SK-N-SH (cell line): ENCODE data around the gene FCER2. TPM values are rescaled to one million over a fixed set of nuclear protein-coding genes. Genes with fewer than 3 reads are reported as not detected.

Experiments used
- CTCF ChIA-PET: fragments of 300-600, 350-600 bp; formaldehyde crosslinking; extraction: SDS; loops from one replicate; lab custom pipeline; 2021; lab: Yijun Ruan, JAX
- POLR2A ChIA-PET: fragments of 350-600 bp; sonication (Branson Sonifier 250); formaldehyde crosslinking; extraction: SDS; loops from one replicate; lab custom pipeline; 2020; ENCODE audit warnings: antibody characterized with exemption, inconsistent platforms; lab: Yijun Ruan, JAX
- DNase-seq: peaks from one replicate; pipeline ENCODE4 v3.0.0; 2012
- H2AFZ ChIP-seq: fragments of 200-600 bp; sonication (generic); 2 replicates; pipeline ENCODE4 v1.8.1; 2016; ENCODE audit warnings: antibody characterized with exemption, mild to moderate bottlenecking, low read depth
- H3F3A ChIP-seq: fragments of 200-600 bp; sonication (generic); replicated peaks from 2 replicates; pipeline ENCODE3; 2016; ENCODE audit warnings: antibody characterized with exemption, mild to moderate bottlenecking; ENCODE audit not compliant: insufficient read depth
- H3K27ac ChIP-seq, 2 experiments: fragments of 200-500 bp in 1 of 2; fragments of 200-600 bp in 1 of 2; sonication (Bioruptor generic) in 1 of 2; sonication (generic), shearing (Covaris generic) in 1 of 2; 2 replicates each; pipeline versions ENCODE4 v1.5.1 to v1.6.1; 2014 to 2016; ENCODE audit warnings: low read depth in 2 of 2, inconsistent platforms in 1 of 2, low read length in 1 of 2, mild to moderate bottlenecking in 1 of 2, mixed read lengths in 1 of 2
- H3K27me3 ChIP-seq: fragments of 200-600 bp; sonication (generic), shearing (Covaris generic); 2 replicates; pipeline ENCODE4 v1.6.1; 2016; ENCODE audit warnings: mixed run types; ENCODE audit not compliant: insufficient read depth
- H3K36me3 ChIP-seq, 2 experiments: fragments of 200-500 bp in 1 of 2; fragments of 200-600 bp in 1 of 2; sonication (Bioruptor generic) in 1 of 2; sonication (generic) in 1 of 2; replicated peaks in 1 of 2; 2 replicates each; pipeline versions ENCODE3 to v1.5.1; 2014 to 2016; ENCODE audit warnings: low read length in 1 of 2, mild to moderate bottlenecking in 1 of 2; ENCODE audit not compliant: insufficient read depth in 2 of 2, control insufficient read depth in 1 of 2
- H3K4me1 ChIP-seq, 2 experiments: fragments of 200-500 bp in 1 of 2; fragments of 200-600 bp in 1 of 2; sonication (Bioruptor generic) in 1 of 2; sonication (generic), shearing (Covaris generic) in 1 of 2; 2 replicates each; pipeline versions ENCODE4 v1.5.1 to v1.6.1; 2014 to 2016; ENCODE audit warnings: low read depth in 1 of 2, low read length in 1 of 2, mixed run types in 1 of 2; ENCODE audit not compliant: insufficient read depth in 2 of 2, control insufficient read depth in 1 of 2
- H3K4me2 ChIP-seq: fragments of 200-600 bp; sonication (generic), shearing (Covaris generic); 2 replicates; pipeline ENCODE4 v1.6.1; 2017; ENCODE audit warnings: mixed run types
- H3K4me3 ChIP-seq, 2 experiments: fragments of 200-500 bp in 1 of 2; fragments of 200-600 bp in 1 of 2; sonication (Bioruptor generic) in 1 of 2; sonication (generic), shearing (Covaris generic) in 1 of 2; 2 replicates each; pipeline versions ENCODE4 v1.5.1 to v1.8.1; 2014 to 2016; ENCODE audit warnings: low read depth in 2 of 2, inconsistent platforms in 1 of 2, low read length in 1 of 2, mild to moderate bottlenecking in 1 of 2, mixed read lengths in 1 of 2, moderate library complexity in 1 of 2
- H3K79me2 ChIP-seq: fragments of 200-600 bp; sonication (generic); 2 replicates; pipeline ENCODE4 v1.8.1; 2017; ENCODE audit warnings: mild to moderate bottlenecking; ENCODE audit not compliant: insufficient read depth
- H3K9ac ChIP-seq: fragments of 200-600 bp; sonication (generic); 2 replicates; pipeline ENCODE4 v1.6.1; 2017; ENCODE audit warnings: mixed run types
- H3K9me2 ChIP-seq: fragments of 200-600 bp; sonication (generic); 2 replicates; pipeline ENCODE4 v1.6.1; 2017; ENCODE audit warnings: mixed run types
- H3K9me3 ChIP-seq: fragments of 200-600 bp; sonication (generic); 2 replicates; pipeline ENCODE4 v1.6.1; 2017; ENCODE audit warnings: mixed run types, mild to moderate bottlenecking, moderate library complexity
- H4K20me1 ChIP-seq: fragments of 200-600 bp; sonication (generic); 2 replicates; pipeline ENCODE4 v1.6.1; 2017; ENCODE audit warnings: mild to moderate bottlenecking, mixed run types; ENCODE audit not compliant: insufficient read depth
- ELF1 ChIP-seq: IDR thresholded peaks from 2 replicates; pipeline ENCODE4 v1.4.0; 2012
- EZH2phosphoT487 ChIP-seq: fragments of 200-600 bp; sonication (generic); IDR thresholded peaks from 2 replicates; pipeline ENCODE4 v1.6.1; 2017; ENCODE audit warnings: low read depth, mixed run types, mild to moderate bottlenecking, antibody characterized with exemption, moderate library complexity, borderline replicate concordance
- FOSL2 ChIP-seq: IDR thresholded peaks from 2 replicates; pipeline ENCODE4 v1.4.0; 2012; ENCODE audit warnings: low read depth, mild to moderate bottlenecking, moderate library complexity, borderline replicate concordance
- GABPA ChIP-seq: IDR thresholded peaks from 2 replicates; pipeline ENCODE4 v1.4.0; 2012; ENCODE audit warnings: low read depth, mild to moderate bottlenecking
- GATA2 ChIP-seq: sonication (generic); formaldehyde crosslinking; IDR thresholded peaks from 2 replicates; pipeline ENCODE4 v1.5.0; 2020; ENCODE audit warnings: mild to moderate bottlenecking, missing genetic modification reagents
- IRF3 ChIP-seq: fragments of 150-350 bp; IDR thresholded peaks from 2 replicates; pipeline ENCODE4 v1.6.1; 2016; ENCODE audit warnings: mild to moderate bottlenecking, low read depth, low read length
- JUND ChIP-seq: IDR thresholded peaks from 2 replicates; pipeline ENCODE4 v1.4.0; 2012
- MAX ChIP-seq: IDR thresholded peaks from 2 replicates; pipeline ENCODE4 v1.4.0; 2012; ENCODE audit warnings: low read depth
- MEF2A ChIP-seq: IDR thresholded peaks from 2 replicates; pipeline ENCODE4 v1.4.0; 2012; ENCODE audit warnings: low read depth, borderline replicate concordance
- NRF1 ChIP-seq: IDR thresholded peaks from 2 replicates; pipeline ENCODE4 v1.6.1; 2012; ENCODE audit warnings: low read depth, mild to moderate bottlenecking, low read length
- PBX3 ChIP-seq: IDR thresholded peaks from 2 replicates; pipeline ENCODE4; 2012
- RAD21 ChIP-seq: IDR thresholded peaks from 2 replicates; pipeline ENCODE4 v1.6.1; 2012; ENCODE audit warnings: mild to moderate bottlenecking, low read length
- RXRA ChIP-seq: IDR thresholded peaks from 2 replicates; pipeline ENCODE4 v1.4.0; 2012; ENCODE audit warnings: low read depth, mild to moderate bottlenecking, borderline replicate concordance
- SIN3A ChIP-seq: IDR thresholded peaks from 2 replicates; pipeline ENCODE4 v1.6.1; 2012; ENCODE audit warnings: low read depth, mild to moderate bottlenecking, low read length, moderate library complexity, borderline replicate concordance
- SMC3 ChIP-seq: IDR thresholded peaks from 2 replicates; pipeline ENCODE4 v1.6.1; 2012; ENCODE audit warnings: low read depth, low read length, improper control_type of control experiment
- TAF1 ChIP-seq: IDR thresholded peaks from 2 replicates; pipeline ENCODE4 v1.6.1; 2012; ENCODE audit warnings: low read depth, mild to moderate bottlenecking, low read length, moderate library complexity, borderline replicate concordance
- TCF12 ChIP-seq: IDR thresholded peaks from 2 replicates; pipeline ENCODE4 v1.4.0; 2012
- USF2 ChIP-seq: fragments of 150-350 bp; IDR thresholded peaks from 2 replicates; pipeline ENCODE4 v1.6.1; 2017; ENCODE audit warnings: antibody characterized with exemption, low read length, low read depth, borderline replicate concordance
- YY1 ChIP-seq: IDR thresholded peaks from 2 replicates; pipeline ENCODE4 v1.4.0; 2012; ENCODE audit warnings: low read depth, mild to moderate bottlenecking
- ZBTB33 ChIP-seq: IDR thresholded peaks from 2 replicates; pipeline ENCODE4 v1.4.0; 2012; ENCODE audit warnings: low read depth, borderline replicate concordance
- WGBS: methylation state at CpG from one replicate; pipeline ENCODE4 v1.1.6; 2017; ENCODE audit warnings: low lambda C conversion rate; 5-methylcytosine and 5-hydroxymethylcytosine counted together
- polyA plus RNA-seq, 3 experiments: library from polyadenylated mRNA; depleted of rRNA; stranded (reverse); fragments of >200 nt; gene quantifications; 2 replicates each; pipeline ENCODE4 v1.2.3, GENCODE V29; 2012

The FCER2 gene
- polyA plus RNA-seq, 1 of the 3 experiments (the other 2 are of a cell fraction) = not detected

GRCh38 chr19:7642295-7643030 lies 59.5 kb downstream of the FCER2 start:
- H3K9me3 ChIP-seq = no peaks in the 10 kb centered on the region
- H3K9me2 ChIP-seq = no peaks in the 10 kb centered on the region
- H3K79me2 ChIP-seq = no peaks in the 10 kb centered on the region
- H3K27ac ChIP-seq = no peak overlapping the region
- no peak overlapping the region for H3K9ac ChIP-seq
- no peak overlapping the region for H2AFZ ChIP-seq
- no peaks in the 10 kb centered on the region for H3K36me3 ChIP-seq
- no peaks in the 10 kb centered on the region for H3K4me1 ChIP-seq
- H3F3A ChIP-seq = peaks cover 4% of the 10 kb centered on the region
- POLR2A ChIA-PET = interaction anchor here (1.4 kb wide), 1 partner anchor 13 kb away, joined by 6 read pairs; the partner anchor contains the start of genes PET100 and XAB2
- H3K4me3 ChIP-seq = no peak overlapping the region
- no peaks in the 10 kb centered on the region for H4K20me1 ChIP-seq
- CTCF ChIA-PET = interaction anchor here (1.0 to 1.3 kb wide), 3 partner anchors 38 to 158 kb away, joined by 3 to 4 read pairs (median 3); partner anchors contain the start of gene TRAPPC5
- peaks cover 33% of the 10 kb centered on the region for H3K27me3 ChIP-seq
- 42% methylated on average over 14 of the region's 27 CpGs for WGBS
- H3K4me2 ChIP-seq = no peak overlapping the region
- DNase-seq = no peak
- TF ChIP-seq TCF12 (no peak), YY1 (no peak), SMC3 (no peak), MEF2A (no peak), JUND (no peak), GABPA (no peak), NRF1 (no peak), ELF1 (no peak), MAX (no peak), IRF3 (no peak), SIN3A (no peak), USF2 (no peak), RAD21 (no peak), TAF1 (no peak), FOSL2 (no peak), PBX3 (no peak), EZH2phosphoT487 (no peak), ZBTB33 (no peak), RXRA (no peak), GATA2 (no peak)
